ENCODE measurements around the gene PTGES. TPM values are rescaled to one million over a fixed set of nuclear protein-coding genes. Genes with fewer than 3 reads are reported as not detected.
A peak's percentile ranks its signal among the peaks of the same experiment; 100 is the strongest.

The PTGES gene
- total and polyA plus RNA-seq, 8 donors = 0.16 to 2.5 (median 0.95) TPM

DNA sequence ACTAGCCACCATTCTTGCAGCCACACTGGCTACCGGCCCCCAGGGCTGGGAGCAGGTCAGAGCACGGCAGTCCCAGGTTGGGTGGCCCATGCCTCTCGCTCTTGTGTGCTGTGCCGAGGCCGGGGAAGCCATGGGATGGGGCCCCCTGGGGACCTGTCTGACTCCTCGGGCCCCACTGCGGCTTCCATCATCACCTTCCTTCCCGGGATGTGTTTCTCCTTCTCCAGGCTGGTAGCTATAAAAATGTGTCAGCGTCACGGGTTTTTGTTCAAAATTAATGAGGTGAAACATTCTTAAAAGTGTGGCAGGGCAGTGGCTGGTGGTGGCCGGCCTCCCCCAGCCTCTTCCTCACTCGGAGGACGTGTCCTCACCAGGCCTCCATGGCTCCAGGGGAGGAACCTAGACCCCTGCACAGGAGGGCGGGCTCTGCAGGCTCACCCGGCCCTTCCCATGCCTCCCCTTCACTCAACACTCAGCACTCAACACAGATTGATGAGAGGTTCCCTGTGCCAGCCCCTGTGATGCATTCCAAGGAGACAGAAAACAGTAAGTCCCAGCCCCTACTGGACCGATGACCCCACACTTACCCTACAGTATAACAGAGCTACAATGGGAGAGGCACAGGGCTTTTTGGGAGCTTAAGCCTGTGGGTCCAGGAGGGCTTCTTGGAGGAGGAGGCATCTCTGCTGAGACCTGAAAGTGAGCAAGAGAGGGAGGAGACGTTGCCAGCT, 43.2 kb downstream of the PTGES start:
- H3K4me1 ChIP-seq = no peaks in the 10 kb centered on the region
- FAIRE-seq = no peak
- TF ChIP-seq, protein P1, sequence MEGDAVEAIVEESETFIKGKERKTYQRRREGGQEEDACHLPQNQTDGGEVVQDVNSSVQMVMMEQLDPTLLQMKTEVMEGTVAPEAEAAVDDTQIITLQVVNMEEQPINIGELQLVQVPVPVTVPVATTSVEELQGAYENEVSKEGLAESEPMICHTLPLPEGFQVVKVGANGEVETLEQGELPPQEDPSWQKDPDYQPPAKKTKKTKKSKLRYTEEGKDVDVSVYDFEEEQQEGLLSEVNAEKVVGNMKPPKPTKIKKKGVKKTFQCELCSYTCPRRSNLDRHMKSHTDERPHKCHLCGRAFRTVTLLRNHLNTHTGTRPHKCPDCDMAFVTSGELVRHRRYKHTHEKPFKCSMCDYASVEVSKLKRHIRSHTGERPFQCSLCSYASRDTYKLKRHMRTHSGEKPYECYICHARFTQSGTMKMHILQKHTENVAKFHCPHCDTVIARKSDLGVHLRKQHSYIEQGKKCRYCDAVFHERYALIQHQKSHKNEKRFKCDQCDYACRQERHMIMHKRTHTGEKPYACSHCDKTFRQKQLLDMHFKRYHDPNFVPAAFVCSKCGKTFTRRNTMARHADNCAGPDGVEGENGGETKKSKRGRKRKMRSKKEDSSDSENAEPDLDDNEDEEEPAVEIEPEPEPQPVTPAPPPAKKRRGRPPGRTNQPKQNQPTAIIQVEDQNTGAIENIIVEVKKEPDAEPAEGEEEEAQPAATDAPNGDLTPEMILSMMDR (IDR thresholded peaks at IDR 0.05) = no peak
- H3K9me3 ChIP-seq = no peaks in the 10 kb centered on the region
- DNase-seq = no peak
- H3K27ac ChIP-seq = no peak overlapping the region
- H3K27me3 ChIP-seq = no peaks in the 10 kb centered on the region
- ATAC-seq = no peak
- no peak overlapping the region for H3K4me3 ChIP-seq
- intact Hi-C loops (cut with DNase I) = no loop called here
- no peaks in the 10 kb centered on the region for H3K36me3 ChIP-seq
- WGBS, 2 donors = 70 to 78% methylated on average over 17 of the region's 17 CpGs

DNA sequence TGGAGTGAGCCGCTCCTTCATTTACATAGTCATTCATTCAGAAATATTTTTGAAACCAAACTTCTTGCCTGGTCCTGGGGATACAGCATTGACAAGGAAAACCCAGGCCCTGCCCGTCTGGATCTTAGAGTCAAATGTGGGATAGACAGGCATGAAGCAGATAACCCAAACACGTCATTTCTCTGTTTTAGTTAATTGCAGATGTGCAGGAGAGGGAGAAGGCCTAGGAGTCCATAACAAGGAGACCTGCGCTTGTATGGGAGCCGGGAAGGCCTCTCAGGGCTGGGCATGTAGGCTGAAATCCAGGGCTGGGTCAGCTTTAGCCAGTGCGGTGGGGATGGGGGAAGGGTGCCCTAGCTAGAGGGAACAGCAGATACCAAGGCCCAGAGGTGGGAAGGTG, 44.0 kb downstream of the PTGES start:
- H3K36me3 ChIP-seq = no peaks in the 10 kb centered on the region
- TF ChIP-seq, protein P1 (IDR thresholded peaks at IDR 0.05) = no peak
- no peak for ATAC-seq
- intact Hi-C loops (cut with DNase I) = no loop called here
- no peak for DNase-seq
- H3K9me3 ChIP-seq = no peaks in the 10 kb centered on the region
- no peaks in the 10 kb centered on the region for H3K27me3 ChIP-seq
- no peak for FAIRE-seq
- no peak overlapping the region for H3K27ac ChIP-seq
- 74 to 80% methylated on average over 6 of the region's 6 CpGs for WGBS, 2 donors
- no peak overlapping the region for H3K4me3 ChIP-seq
- no peaks in the 10 kb centered on the region for H3K4me1 ChIP-seq

DNA sequence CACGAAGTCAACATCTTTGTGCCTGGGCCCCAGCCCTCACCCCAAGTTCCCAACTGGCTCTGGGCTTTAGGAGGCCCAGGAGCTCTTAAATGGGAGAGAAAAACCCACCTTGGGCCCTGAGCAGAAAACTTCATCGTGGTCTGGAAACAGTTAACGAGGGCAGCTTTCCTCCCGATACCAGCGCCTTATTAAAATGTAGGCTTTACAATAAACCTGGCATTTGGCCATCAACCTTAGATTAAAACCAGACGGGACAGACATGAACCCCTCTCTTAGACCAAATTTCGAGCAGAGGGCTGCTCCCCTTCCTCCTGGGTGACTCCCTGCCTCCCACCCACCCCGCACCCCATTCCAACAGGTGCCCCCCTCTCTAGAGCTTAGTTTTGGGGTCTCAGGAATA, 48.0 kb downstream of the PTGES start:
- no peaks in the 10 kb centered on the region for H3K36me3 ChIP-seq
- no peak overlapping the region for H3K27ac ChIP-seq
- intact Hi-C loops (cut with DNase I) = no loop called here
- no peak overlapping the region for H3K4me3 ChIP-seq
- TF ChIP-seq, protein P1 (IDR thresholded peaks at IDR 0.05) = no peak
- DNase-seq = no peak
- FAIRE-seq = no peak
- H3K27me3 ChIP-seq = peaks cover 0 to 2% (median 0%) of the 10 kb centered on the region in 4 donors
- ATAC-seq = no peak
- H3K4me1 ChIP-seq = no peaks in the 10 kb centered on the region
- 49 to 55% methylated on average over 8 of the region's 8 CpGs for whole genome bisulfite sequencing, 2 donors
- no peaks in the 10 kb centered on the region for H3K9me3 ChIP-seq

DNA sequence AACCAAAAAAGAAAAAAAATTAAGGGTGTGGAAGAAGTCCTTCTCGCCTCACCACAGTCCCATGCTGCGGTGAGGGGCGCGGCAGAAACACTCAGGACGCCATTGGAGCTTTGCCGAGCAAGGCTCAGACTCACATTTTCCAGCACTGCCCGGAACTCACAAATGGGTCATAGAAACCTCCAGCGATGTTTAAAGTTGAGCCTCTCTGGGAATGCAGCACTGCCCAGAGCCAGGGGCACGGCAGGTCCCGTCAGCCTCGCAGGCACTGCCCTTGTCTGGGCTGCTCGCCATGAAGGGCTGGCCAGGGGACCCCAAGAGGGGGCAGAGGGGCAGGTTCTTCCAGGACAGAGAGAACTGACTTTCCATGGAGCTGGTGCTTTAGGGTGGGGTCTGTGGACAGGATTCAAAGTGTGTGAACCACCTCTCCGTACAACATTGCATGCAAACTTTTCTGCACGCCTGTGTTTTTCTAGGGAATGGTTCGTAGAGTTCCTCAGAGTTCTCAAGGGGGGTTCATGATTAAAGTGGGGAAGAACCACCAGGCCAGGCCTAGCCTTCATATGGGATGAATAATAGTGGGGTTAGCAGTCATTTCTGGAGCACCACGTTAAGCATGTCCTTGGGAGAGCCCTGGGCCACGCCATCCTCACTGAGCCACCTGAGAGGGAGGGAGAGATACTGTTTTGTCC, 49.0 kb downstream of the PTGES start:
- WGBS, 2 donors = 47 to 53% methylated on average over 17 of the region's 17 CpGs
- TF ChIP-seq, protein P1 (IDR thresholded peaks at IDR 0.05) = no peak
- FAIRE-seq = no peak
- peaks cover 0 to 5% (median 0%) of the 10 kb centered on the region in 4 donors for H3K27me3 ChIP-seq
- H3K4me3 ChIP-seq = no peak overlapping the region
- no peaks in the 10 kb centered on the region for H3K4me1 ChIP-seq
- no peak overlapping the region for H3K27ac ChIP-seq
- DNase-seq = no peak
- H3K36me3 ChIP-seq = no peaks in the 10 kb centered on the region
- ATAC-seq = peak in 2 of 4 donors; percentile 43 to 59
- intact Hi-C loops (cut with DNase I) = no loop called here
- H3K9me3 ChIP-seq = no peaks in the 10 kb centered on the region

Data from pancreas (tissue), 10 donors.